ENCODE measurements around the gene DCAKD. TPM values are rescaled to one million over a fixed set of nuclear protein-coding genes. Genes with fewer than 3 reads are reported as not detected.

Gene DCAKD
- total and polyA plus RNA-seq, 2 donors (not counting 3 experiments of a cell fraction or from before 2014, with no cell fraction given) = 30.8 to 36.5 TPM

DNA sequence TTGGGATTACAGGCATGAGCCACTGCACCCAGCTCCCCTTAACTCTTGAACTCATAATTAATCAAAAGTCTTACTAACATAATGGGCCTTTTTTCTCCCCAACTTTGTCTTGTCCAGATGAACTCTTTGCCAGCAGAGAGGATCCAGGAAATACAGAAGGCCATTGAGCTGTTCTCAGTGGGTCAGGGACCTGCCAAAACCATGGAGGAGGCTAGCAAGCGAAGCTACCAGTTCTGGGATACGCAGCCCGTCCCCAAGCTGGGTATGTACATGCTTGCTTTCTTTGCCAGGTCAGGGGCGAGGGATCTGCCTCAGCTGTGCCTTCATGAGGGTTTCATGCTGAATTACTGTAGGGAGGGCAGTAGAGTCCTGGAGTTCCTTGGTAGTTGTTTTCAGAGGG is 35.0 kb upstream of the DCAKD start:
- no peak for TF ChIP-seq MAX (IDR thresholded peaks at IDR 0.05; ENCODE audit: insufficient read depth, insufficient read length)
- FAIRE-seq (no peak), DNase-seq (ENCODE audit: low read depth, low spot score) (no peak)
- H4K20me1 ChIP-seq (replicated peaks; ENCODE audit: control insufficient read depth, extremely low read depth, insufficient read depth, low read length) = no peaks in the 10 kb centered on the region
- no peaks in the 10 kb centered on the region for H3K9me1 ChIP-seq (replicated peaks; ENCODE audit: control insufficient read depth, extremely low read depth, insufficient read depth, low read length)
- H3K9ac ChIP-seq (replicated peaks; ENCODE audit: extremely low read depth, insufficient read depth, low read length) = no peak overlapping the region
- H3K36me3 ChIP-seq (ENCODE audit: control insufficient read depth in 2 of 2, extremely low read depth in 1 of 2, insufficient read depth in 2 of 2, low read length in 2 of 2) = peaks cover 22 to 44% of the 10 kb centered on the region in 2 experiments
- dilution Hi-C loops (cut with MboI; ENCODE audit: extremely low pct_ligation_motif_present, low sequenced_read_pairs) = no loop called here
- intact Hi-C loops (cut with micrococcal nuclease) = no loop called here
- no peak overlapping the region for H3K27ac ChIP-seq (ENCODE audit: insufficient read depth, low read depth, low read length)
- H3K9me3 ChIP-seq (replicated peaks; ENCODE audit: control insufficient read depth, insufficient read depth, low read length) = no peaks in the 10 kb centered on the region
- CTCF ChIA-PET = interaction anchor here (0.7 to 1.9 kb wide), 3 partner anchors 10 to 19 kb away, joined by 3 to 4 read pairs (median 4); no protein-coding TSS in a partner anchor
- no peak overlapping the region for H2AFZ ChIP-seq (ENCODE audit: low read depth, low read length)
- POLR2A ChIA-PET = no interaction called here
- H3K27me3 ChIP-seq (ENCODE audit: control insufficient read depth in 2 of 2, insufficient read depth in 2 of 2, low read length in 2 of 2) = no peaks in the 10 kb centered on the region
- H3K4me2 ChIP-seq (ENCODE audit: insufficient read depth, low read length) = no peak overlapping the region
- H3K4me1 ChIP-seq (ENCODE audit: control insufficient read depth, extremely low read depth, insufficient read depth, low read length) = no peaks in the 10 kb centered on the region
- no TSS peak for BruUV-seq (replicated peaks)
- peaks cover 3% of the 10 kb centered on the region for H3K79me2 ChIP-seq (ENCODE audit: control insufficient read depth, insufficient read depth, low read length)
- H3K4me3 ChIP-seq (replicated peaks in 1 of 3; ENCODE audit: insufficient read depth in 1 of 3, low read depth in 1 of 3, low read length in 3 of 3) = no peak overlapping the region

DNA sequence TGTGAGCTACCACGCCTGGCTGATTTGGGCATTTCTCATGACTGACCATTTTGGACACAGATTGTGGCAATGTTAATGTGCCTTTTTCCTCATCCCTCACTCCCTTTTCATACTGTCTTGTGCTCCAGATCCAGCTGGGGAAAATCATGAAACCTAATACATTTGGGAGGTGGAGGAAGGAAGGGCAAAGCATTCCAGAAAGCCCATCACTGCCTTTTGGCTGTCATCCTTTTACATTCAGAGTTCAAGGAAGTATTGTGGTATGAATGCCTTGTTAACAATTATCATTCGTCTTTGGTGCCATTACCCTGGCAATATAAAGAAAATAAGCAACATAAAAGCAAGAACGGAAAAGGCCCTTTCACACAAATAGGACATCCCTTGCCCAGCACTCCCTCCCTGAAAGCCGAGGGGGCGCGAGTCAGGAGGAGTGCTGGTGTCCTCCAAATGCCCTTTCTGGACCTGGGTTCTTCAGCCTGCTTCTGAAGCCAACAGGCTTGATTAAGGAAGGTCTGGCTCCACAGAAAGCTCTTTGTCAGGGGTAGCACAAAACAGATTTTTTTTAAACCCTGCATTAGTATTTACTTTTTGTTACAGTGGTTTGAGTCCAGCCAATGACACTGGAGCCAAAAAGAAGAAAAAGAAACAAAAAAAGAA is 29.7 kb upstream of the DCAKD start:
- Histone ChIP-seq H3K9me3 (replicated peaks; ENCODE audit: control insufficient read depth, insufficient read depth, low read length) (no peaks in the 10 kb centered on the region), H3K27ac (ENCODE audit: insufficient read depth, low read depth, low read length) (no peak overlapping the region), H3K36me3 (ENCODE audit: control insufficient read depth in 2 of 2, extremely low read depth in 1 of 2, insufficient read depth in 2 of 2, low read length in 2 of 2) (peaks cover 14 to 21% of the 10 kb centered on the region in 2 experiments), H2AFZ (ENCODE audit: low read depth, low read length) (no peak overlapping the region), H3K4me1 (ENCODE audit: control insufficient read depth, extremely low read depth, insufficient read depth, low read length) (peaks cover 2% of the 10 kb centered on the region), H3K27me3 (ENCODE audit: control insufficient read depth in 2 of 2, insufficient read depth in 2 of 2, low read length in 2 of 2) (no peaks in the 10 kb centered on the region), H3K9ac (replicated peaks; ENCODE audit: extremely low read depth, insufficient read depth, low read length) (no peak overlapping the region), H3K4me2 (ENCODE audit: insufficient read depth, low read length) (no peak overlapping the region), H3K79me2 (ENCODE audit: control insufficient read depth, insufficient read depth, low read length) (peaks cover 46% of the 10 kb centered on the region), H3K9me1 (replicated peaks; ENCODE audit: control insufficient read depth, extremely low read depth, insufficient read depth, low read length) (no peaks in the 10 kb centered on the region), H4K20me1 (replicated peaks; ENCODE audit: control insufficient read depth, extremely low read depth, insufficient read depth, low read length) (no peaks in the 10 kb centered on the region), H3K4me3 (replicated peaks in 1 of 3; ENCODE audit: insufficient read depth in 1 of 3, low read depth in 1 of 3, low read length in 3 of 3) (no peak overlapping the region)
- ChIA-PET POLR2A (no interaction called here), CTCF (no interaction called here)
- BruUV-seq (replicated peaks) = no TSS peak
- intact Hi-C loops (cut with micrococcal nuclease) (no loop called here), dilution Hi-C loops (cut with MboI; ENCODE audit: extremely low pct_ligation_motif_present, low sequenced_read_pairs) (no loop called here)
- FAIRE-seq (no peak), DNase-seq (ENCODE audit: low read depth, low spot score) (no peak)
- no peak for TF ChIP-seq GATA2 (IDR thresholded peaks at IDR 0.05; ENCODE audit: insufficient read depth, insufficient read length, low read depth, low read length)
- no peak for TF ChIP-seq MYC (IDR thresholded peaks at IDR 0.05; ENCODE audit: low read depth, low read length)
- TF ChIP-seq EZH2 (IDR thresholded peaks at IDR 0.05; ENCODE audit: borderline replicate concordance, low read depth, low read length, severe bottlenecking) = no peak
- no peak for TF ChIP-seq FOS (IDR thresholded peaks at IDR 0.05; ENCODE audit: borderline replicate concordance, insufficient read depth, low read length)
